GM12878 (cell line): Measurements from ENCODE around the gene PAPPA.

Experiments used
- ASH2L ChIP-seq: fragments of 300-600, 200-600 bp; sonication (generic); IDR thresholded peaks from 2 replicates; pipeline ENCODE4 v1.6.1; 2017; ENCODE audit warnings: low read depth, mild to moderate bottlenecking, borderline replicate concordance
- BCL11A ChIP-seq: IDR thresholded peaks from 2 replicates; pipeline ENCODE4 v1.6.1; 2011; ENCODE audit warnings: low read depth, low read length
- CREB1 ChIP-seq: IDR thresholded peaks from 2 replicates; pipeline ENCODE4 v1.6.1; 2012; ENCODE audit warnings: low read depth, mild to moderate bottlenecking, inconsistent platforms
- CTCF ChIP-seq, 3 experiments: IDR thresholded peaks in 2 of 3; conservative IDR thresholded peaks in 1 of 3; 2 replicates each; pipeline ENCODE4 v1.5.1; 2011; ENCODE audit warnings: low read depth in 3 of 3, low read length in 3 of 3, mild to moderate bottlenecking in 3 of 3, control low read depth in 2 of 3, moderate library complexity in 2 of 3, inconsistent platforms in 1 of 3, mixed read lengths in 1 of 3; ENCODE audit not compliant: control insufficient read depth in 2 of 3, insufficient read depth in 1 of 3; ENCODE audit errors: extremely low read depth in 1 of 3
- ESRRA ChIP-seq: IDR thresholded peaks from 2 replicates; pipeline ENCODE4 v1.6.1; 2012; ENCODE audit warnings: mild to moderate bottlenecking, low read length, improper control_type of control experiment
- EZH2 ChIP-seq: IDR thresholded peaks from 2 replicates; pipeline ENCODE4 v1.6.1; 2012; ENCODE audit warnings: low read depth, mild to moderate bottlenecking, control low read depth, inconsistent platforms, low read length, borderline replicate concordance; ENCODE audit not compliant: control insufficient read depth
- FOXM1 ChIP-seq: IDR thresholded peaks from 2 replicates; pipeline ENCODE4 v1.6.1; 2012; ENCODE audit warnings: low read depth, mild to moderate bottlenecking, inconsistent platforms, low read length, moderate library complexity
- JUND ChIP-seq: IDR thresholded peaks from 2 replicates; pipeline ENCODE4 v1.6.1; 2012; ENCODE audit warnings: low read depth, mild to moderate bottlenecking, low read length, improper control_type of control experiment, moderate library complexity
- MXI1 ChIP-seq: fragments of 150-350 bp; IDR thresholded peaks from 2 replicates; pipeline ENCODE4 v1.6.1; 2011; ENCODE audit warnings: low read depth, mild to moderate bottlenecking, inconsistent platforms, low read length, improper control_type of control experiment
- POLR2A ChIP-seq: IDR thresholded peaks from 2 replicates; pipeline ENCODE4 v1.6.1; 2011; ENCODE audit warnings: low read depth, mild to moderate bottlenecking, low read length
- POLR2AphosphoS2 ChIP-seq: IDR thresholded peaks from 2 replicates; pipeline ENCODE4 v1.6.1; 2011; ENCODE audit warnings: low read depth, mild to moderate bottlenecking, low read length, improper control_type of control experiment, moderate library complexity
- SUPT20H ChIP-seq: IDR thresholded peaks from 2 replicates; pipeline ENCODE4 v1.6.1; 2011; ENCODE audit warnings: low read depth, mild to moderate bottlenecking, low read length, moderate library complexity, borderline replicate concordance; ENCODE audit not compliant: control insufficient read depth
- TAF1 ChIP-seq: IDR thresholded peaks from 2 replicates; pipeline ENCODE4 v1.6.1; 2011; ENCODE audit warnings: mild to moderate bottlenecking, low read depth, low read length, borderline replicate concordance
- ZBTB40 ChIP-seq: fragments of 450-650 bp; IDR thresholded peaks from 2 replicates; pipeline ENCODE4 v1.6.1; 2016; ENCODE audit warnings: mild to moderate bottlenecking, moderate library complexity, borderline replicate concordance

- TF ChIP-seq CTCF (IDR thresholded peaks at IDR 0.05 in 2 of 3, conservative IDR thresholded peaks at IDR 0.05 in 1 of 3; ENCODE audit: control insufficient read depth in 2 of 3, extremely low read depth in 1 of 3, insufficient read depth in 1 of 3, low read depth in 3 of 3, low read length in 3 of 3) (no peak), CREB1 (no peak), MXI1 (no peak), BCL11A (no peak), TAF1 (no peak), ZBTB40 (no peak), POLR2A (no peak), JUND (no peak), ESRRA (no peak), SUPT20H (no peak), EZH2 (no peak), ASH2L (no peak), FOXM1 (no peak), POLR2AphosphoS2 (no peak)
Observed at GRCh38 chr9:116160676-116161571, 7.3 kb downstream of the PAPPA start.
